HG03066 (cell line): ENCODE measurements around the gene GMCL1.
"Not testable (repeated sequence)": the region's sequence is repeated elsewhere in the genome, so short reads cannot be mapped to it uniquely, and the experiment has no call there.

Experiments used
- ATAC-seq: cut with Tn5 transposase; IDR thresholded peaks from one replicate; pipeline ENCODE4 v1.9.1; 2021; ENCODE audit warnings: low read depth; ENCODE audit not compliant: unreplicated experiment

GMCL1 gene

DNA sequence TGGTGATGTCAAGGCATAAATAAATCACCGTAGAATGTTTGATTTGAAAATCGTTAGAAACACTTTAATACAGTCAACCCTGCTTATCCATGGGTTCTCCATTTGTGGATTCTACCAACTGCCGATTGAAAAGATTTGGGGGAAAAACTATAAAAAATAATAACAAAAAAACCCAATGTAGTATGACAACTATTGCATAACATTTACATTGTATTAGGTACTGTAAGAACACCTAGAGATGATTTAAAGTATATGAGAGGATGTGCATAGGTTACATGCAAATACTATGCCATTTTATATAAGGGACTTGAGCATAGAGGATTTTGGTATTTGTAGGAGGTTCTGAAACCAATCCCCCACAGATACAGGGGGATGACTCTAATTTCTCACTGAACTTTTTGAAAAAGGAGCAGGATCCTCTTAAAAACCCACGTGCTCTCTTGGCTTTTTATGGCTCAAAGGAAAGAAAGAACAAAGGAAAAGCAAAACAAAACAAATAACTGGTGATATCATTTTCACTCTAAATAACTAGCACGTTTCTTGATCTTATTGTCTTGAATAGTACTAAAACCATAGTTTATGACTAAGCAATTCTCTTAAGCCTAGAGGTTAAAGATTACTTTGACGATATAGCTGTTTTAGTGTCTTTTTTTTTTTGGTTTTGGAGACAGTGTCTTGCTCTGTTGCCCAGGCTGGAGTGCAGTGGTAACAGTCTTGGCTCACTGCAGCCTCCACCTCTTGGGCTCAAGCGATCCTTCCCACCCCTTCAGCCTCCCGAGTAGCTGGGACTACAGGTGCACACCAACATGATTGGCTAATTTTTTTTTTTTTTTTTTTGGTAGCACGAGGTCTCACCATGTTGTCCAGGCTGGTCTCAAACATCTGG lies 17.0 kb downstream of the GMCL1 start:
- no peak for ATAC-seq

- no peak for ATAC-seq
Measured at GRCh38 chr2:69847068-69847828, 17.8 kb downstream of the GMCL1 start.

GRCh38 chr2:69848186-69848790 lies 18.8 kb downstream of the GMCL1 start:
- ATAC-seq: no peak

DNA sequence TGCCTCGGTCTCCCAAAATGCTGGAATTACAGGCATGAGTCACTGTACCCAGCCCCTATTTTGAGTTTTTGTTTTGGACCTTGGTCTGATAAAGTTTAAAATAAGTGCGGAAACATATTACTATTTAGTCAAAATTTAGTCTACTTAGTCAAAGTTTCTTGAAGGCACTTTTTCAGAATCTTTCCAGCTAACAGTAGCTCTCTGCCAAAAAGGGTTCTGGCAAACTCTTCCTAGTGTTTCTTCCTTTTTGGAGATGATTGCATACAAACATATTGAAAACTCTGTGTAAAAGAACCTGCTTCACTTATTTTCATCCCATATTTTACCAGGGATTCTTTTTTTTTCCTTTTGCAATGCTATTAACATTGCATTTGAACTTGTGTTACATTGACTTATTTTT lies 28.8 kb downstream of the GMCL1 start:
- ATAC-seq: no peak

DNA sequence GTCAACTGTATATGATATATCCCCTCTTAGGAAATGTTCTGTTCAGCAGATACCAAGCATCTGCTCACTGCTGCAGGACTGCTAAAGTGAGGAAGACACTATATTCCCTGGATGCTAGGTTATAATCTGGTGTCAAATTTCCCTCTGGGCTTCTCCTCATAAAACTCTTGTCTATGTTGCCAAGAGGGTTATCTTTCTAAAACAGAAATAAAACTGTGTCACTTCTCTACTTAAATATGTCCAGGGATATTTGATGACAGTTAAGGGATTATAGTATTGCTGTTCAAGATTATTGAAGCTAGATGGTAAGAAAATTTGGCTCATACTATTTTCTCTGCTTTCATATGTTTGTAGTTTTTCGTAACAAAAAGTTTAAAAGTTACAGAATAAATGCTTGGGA lies 33.8 kb downstream of the GMCL1 start:
- ATAC-seq: no peak

DNA sequence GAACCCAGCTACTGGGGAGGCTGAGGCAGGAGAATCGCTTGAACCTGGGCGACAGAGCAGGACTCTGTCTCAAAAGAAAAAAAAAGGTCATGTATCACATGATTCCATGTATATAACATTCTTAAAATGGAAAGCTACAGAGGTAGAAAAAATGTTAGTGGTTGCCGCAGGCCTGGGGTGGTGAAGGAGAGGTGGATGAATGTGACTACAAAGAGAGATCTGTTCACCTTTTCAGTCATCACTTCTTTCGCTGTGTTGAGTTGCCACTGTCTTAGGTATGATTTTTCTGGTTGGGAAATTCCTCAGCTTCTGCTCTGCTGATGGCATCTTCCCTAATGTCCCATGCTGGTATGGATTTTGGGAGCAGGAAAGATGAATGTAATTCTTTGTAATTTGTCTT lies 59.0 kb downstream of the GMCL1 start:
- no peak for ATAC-seq

- no peak for ATAC-seq
Measured at GRCh38 chr2:69889302-69889701, 59.8 kb downstream of the GMCL1 start.

- ATAC-seq: no peak
Measured at GRCh38 chr2:69890881-69891280, 61.4 kb downstream of the GMCL1 start.

DNA sequence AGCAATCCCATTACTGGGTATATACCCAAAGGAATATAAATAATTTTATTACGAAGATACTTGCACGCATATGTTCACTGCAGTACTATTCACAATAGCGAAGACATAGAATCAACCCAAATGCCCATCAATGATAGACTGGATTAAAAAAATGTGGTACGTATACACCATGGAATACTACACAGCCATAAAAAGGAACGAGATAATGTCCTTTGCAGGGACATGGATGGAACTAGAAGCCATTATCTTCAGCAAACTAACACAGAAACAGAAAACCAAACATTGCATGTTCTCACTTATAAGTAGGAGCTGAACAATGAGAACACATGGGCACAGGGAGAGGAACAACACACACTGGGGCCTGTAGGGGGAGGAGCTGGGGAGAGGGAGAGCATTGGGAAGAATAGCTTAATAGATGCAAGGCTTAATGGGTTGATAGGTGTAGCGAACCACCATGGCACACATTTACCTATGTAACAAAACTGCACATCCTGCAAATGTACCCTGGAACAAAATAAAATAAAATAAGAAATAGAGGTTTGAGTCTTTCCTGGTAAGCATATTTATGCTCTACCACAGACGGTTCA lies 63.5 kb downstream of the GMCL1 start:
- ATAC-seq: not testable (repeated sequence)

GRCh38 chr2:69893684-69894551 lies 64.5 kb downstream of the GMCL1 start, which contains the start of gene SNRNP27:
SNRNP27 (plus strand) TSS chr2:69893956; CDS start chr2:69893985, 29 bp downstream.
- ATAC-seq: peak; percentile 74

DNA sequence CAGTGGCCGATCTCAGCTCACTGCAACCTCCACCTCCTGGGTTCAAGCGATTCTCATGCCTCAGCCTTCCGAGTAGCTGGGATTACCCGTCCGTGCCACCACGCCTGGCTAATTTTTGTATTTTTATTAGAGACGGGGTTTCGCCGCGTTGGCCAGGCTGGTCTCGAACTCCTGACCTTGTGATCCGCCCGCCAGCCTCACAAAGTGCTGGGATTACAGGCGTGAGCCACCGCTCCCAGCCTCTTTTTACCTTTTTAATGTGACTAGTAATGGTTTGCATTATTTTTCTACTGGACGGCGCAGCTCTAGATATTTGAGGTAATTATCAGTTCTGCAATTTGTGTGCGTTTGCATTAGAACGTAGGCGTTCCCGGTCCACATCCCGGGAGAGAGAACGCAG lies 65.3 kb downstream of the GMCL1 start:
- not testable (repeated sequence) for ATAC-seq

DNA sequence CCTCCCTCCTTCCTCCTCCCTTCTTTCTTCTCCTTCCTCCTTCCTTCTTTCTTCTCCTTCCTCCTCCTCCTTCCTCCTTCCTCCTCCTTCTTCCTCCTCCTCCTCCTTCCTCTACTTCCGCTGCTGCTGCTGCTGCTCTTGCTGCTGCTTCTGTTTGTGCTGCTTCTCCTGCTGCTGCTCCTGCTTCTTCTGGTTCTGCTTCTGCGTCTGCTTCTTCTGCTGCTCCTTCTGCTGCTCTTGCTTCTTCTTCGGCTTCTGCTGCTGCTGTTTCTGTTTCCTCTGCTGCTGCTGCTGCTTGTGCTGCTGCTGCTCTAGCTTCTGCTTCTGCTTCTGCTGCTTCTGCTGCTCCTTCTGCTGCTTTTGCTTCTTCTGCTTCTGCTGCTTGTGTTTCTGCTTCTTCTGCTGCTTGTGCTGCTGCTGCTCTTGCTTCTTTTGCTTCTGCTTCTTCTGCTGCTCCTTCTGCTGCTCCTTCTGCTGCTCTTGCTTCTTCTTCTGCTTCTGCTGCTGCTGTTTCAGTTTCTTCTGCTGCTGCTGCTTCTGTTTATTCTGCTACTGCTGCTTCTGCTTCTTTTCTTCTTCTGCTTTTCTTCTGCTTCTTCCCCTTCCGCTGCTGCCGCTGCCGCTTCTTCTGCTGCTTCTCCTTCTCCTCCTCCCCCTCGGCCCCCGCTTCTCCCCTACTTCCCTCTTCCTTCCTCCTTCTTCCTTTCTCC lies 72.9 kb downstream of the GMCL1 start:
- ATAC-seq: no peak

DNA sequence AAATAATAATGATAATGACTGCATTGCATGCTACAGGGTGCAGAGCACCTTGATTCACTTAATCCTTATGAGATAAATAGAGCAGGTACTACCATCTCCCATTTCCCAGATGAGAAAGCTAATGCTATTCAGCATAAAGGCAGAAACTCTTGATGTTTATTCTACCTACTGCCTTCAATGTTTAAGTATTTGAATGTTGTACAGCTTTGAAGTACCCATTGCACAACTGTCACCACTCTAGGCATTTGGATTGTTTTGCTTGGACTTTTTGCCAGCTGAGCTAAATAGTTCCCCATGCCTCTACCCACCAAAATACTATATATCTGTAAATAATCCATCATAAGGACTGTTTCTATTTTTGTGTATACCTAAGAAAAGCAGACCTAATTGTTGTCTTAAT lies 77.8 kb downstream of the GMCL1 start:
- no peak for ATAC-seq

DNA sequence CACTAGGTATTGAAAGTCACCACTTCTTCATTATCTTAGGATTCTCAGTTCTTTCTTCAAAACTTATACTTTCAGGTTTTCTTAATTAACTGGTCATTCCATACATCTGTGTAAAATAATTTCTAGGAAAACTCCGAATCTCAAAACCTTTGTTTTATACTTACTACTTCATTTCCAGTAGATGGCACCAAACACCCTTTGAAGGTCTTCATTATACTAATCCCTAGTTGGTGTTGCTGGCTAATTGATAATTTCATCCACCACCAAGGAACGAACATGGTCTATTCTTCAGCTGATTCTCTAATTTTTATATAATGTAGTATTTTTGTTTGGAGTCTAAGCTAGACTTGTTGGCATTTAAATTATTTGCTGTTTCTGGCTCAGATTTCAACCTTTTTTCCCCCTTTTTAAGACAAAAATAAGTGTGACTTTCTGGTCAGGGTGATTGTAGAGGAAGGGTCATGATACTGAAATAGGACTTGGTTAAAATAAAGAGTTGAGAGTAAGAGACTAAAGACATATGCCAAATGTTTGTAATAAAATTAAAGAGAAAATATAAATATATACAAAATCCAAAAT lies 82.6 kb downstream of the GMCL1 start:
- ATAC-seq: no peak

GRCh38 chr2:69914164-69914949 lies 84.9 kb downstream of the GMCL1 start:
- ATAC-seq: peak; percentile 88

GRCh38 chr2:69914950-69915945 lies 85.8 kb downstream of the GMCL1 start, which contains the start of gene MXD1:
MXD1 (plus strand) TSS chr2:69915109; CDS start chr2:69915331, 222 bp downstream.
- ATAC-seq: no peak

DNA sequence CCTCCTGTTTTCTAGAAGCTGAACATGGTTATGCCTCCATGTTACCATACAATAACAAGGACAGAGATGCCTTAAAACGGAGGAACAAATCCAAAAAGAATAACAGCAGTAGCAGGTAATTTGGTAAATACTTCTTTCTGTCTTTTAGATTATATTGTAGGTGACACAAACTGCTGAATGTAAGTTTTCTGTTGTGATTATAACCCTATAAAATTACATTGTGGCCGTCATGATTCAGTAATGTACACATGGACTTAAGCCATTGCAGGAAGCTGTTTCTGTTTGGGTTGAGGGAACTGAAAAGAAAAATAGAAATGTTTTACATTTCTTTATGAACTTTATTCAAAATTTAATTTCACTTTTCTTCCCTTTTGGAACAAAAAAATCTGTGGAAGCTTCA lies 86.6 kb downstream of the GMCL1 start:
- ATAC-seq: no peak
